AG04449 (cell line): ENCODE data around the gene SLC17A7.

ENCODE experiments used
- CTCF ChIA-PET: fragments of 350-600 bp; formaldehyde crosslinking; extraction: SDS; loops from one replicate; lab custom pipeline; 2021; ENCODE audit warnings: antibody characterized with exemption; lab: Yijun Ruan, JAX
- POLR2A ChIA-PET: fragments of 400-600, 350-600 bp; formaldehyde crosslinking; extraction: SDS; loops from one replicate; lab custom pipeline; 2020; ENCODE audit warnings: antibody characterized with exemption, inconsistent platforms; lab: Yijun Ruan, JAX
- DNase-seq: peaks from one replicate; pipeline ENCODE4 v3.0.0-alpha.2; 2010; ENCODE audit warnings: low read depth, low spot score
- H3K4me3 ChIP-seq: 2 replicates; pipeline ENCODE4 v1.5.1; 2011; ENCODE audit warnings: low read depth, mild to moderate bottlenecking, control low read depth, low read length
- CTCF ChIP-seq: IDR thresholded peaks from one replicate; pipeline ENCODE4 v1.5.1; 2011; ENCODE audit warnings: mild to moderate bottlenecking, moderate library complexity, low read length, control low read depth, inconsistent platforms; ENCODE audit not compliant: insufficient read depth; ENCODE audit errors: missing control alignments

Gene SLC17A7

GRCh38 chr19:49441210-49441959 lies at the start of gene SLC17A7:
Gene SLC17A7, minus strand, starts transcription at chr19:49441527. Its CDS starts 148 bp downstream, at chr19:49441379.
- ChIA-PET CTCF (interaction anchor here (0.7 to 2.3 kb wide), 5 partner anchors 12 to 215 kb away, joined by 3 to 21 read pairs (median 7); no protein-coding TSS in a partner anchor), POLR2A (no interaction called here)
- TF ChIP-seq CTCF: no peak
- DNase-seq: no peak
- no peak within 1 kb of the TSS; the same call in 1 of the 2 replicates for H3K4me3 ChIP-seq

- TF ChIP-seq CTCF: no peak
- ChIA-PET POLR2A (no interaction called here), CTCF (no interaction called here)
- peak overlapping the region; percentile 90 for H3K4me3 ChIP-seq
- no peak for DNase-seq
These were observed 49.1 kb upstream of the SLC17A7 start for GRCh38 chr19:49490287-49491029.

GRCh38 chr19:49489601-49490167 lies 48.4 kb upstream of the SLC17A7 start:
- ChIA-PET CTCF (interaction anchor here (2.0 kb wide), 1 partner anchor 80 kb away, joined by 11 read pairs; no protein-coding TSS in a partner anchor), POLR2A (interaction anchor here (2.5 kb wide), 1 partner anchor 11 kb away, joined by 11 read pairs; no protein-coding TSS in a partner anchor)
- no peak for DNase-seq
- TF ChIP-seq CTCF: no peak
- peak overlapping the region; percentile 90 for H3K4me3 ChIP-seq

GRCh38 chr19:49488863-49489537 lies 47.7 kb upstream of the SLC17A7 start:
- ChIA-PET CTCF (interaction anchor here (1.2 to 2.0 kb wide), 3 partner anchors 10 to 81 kb away, joined by 3 to 11 read pairs (median 8); no protein-coding TSS in a partner anchor), POLR2A (interaction anchor here (0.6 to 2.5 kb wide), 4 partner anchors 10 to 104 kb away, joined by 3 to 11 read pairs (median 4); partner anchors contain the start of gene RCN3)
- DNase-seq: no peak
- TF ChIP-seq CTCF: no peak
- H3K4me3 ChIP-seq: peak overlapping the region; percentile 90

GRCh38 chr19:49488046-49488862 lies 46.9 kb upstream of the SLC17A7 start:
- ChIA-PET POLR2A (interaction anchor here (0.6 to 2.5 kb wide), 7 partner anchors 8 to 152 kb away, joined by 3 to 16 read pairs (median 3); partner anchors contain the start of genes NOSIP, PIH1D1 and RPS11), CTCF (interaction anchor here (1.2 to 2.0 kb wide), 5 partner anchors 10 to 81 kb away, joined by 3 to 11 read pairs (median 6); no protein-coding TSS in a partner anchor)
- peak overlapping the region; percentile 90 for H3K4me3 ChIP-seq
- TF ChIP-seq CTCF: no peak
- DNase-seq: no peak
